Liver (tissue), 9 donors: ENCODE measurements around the gene MRPL55. TPM values are rescaled to one million over a fixed set of nuclear protein-coding genes. Genes with fewer than 3 reads are reported as not detected.
A peak's percentile ranks its signal among the peaks of the same experiment; 100 is the strongest.

Experiments used
- DNase-seq: peaks from one replicate; pipeline ENCODE4 v3.0.0-alpha.2; 2017; ENCODE audit warnings: low spot score
- H3K27ac ChIP-seq, 2 donors: one replicate each; pipeline ENCODE4 v1.7.0; 2013; ENCODE audit warnings: inconsistent platforms in 2 of 2, low read length in 2 of 2, control low read depth in 1 of 2, low read depth in 1 of 2, mild to moderate bottlenecking in 1 of 2
- H3K27me3 ChIP-seq, 4 donors: one replicate each; pipeline versions ENCODE4 v1.6.1 to v1.7.0; 2013; ENCODE audit warnings: low read length in 3 of 4, inconsistent platforms in 1 of 4, mild to moderate bottlenecking in 1 of 4, moderate library complexity in 1 of 4; ENCODE audit not compliant: control insufficient read depth in 4 of 4, insufficient read depth in 4 of 4
- H3K36me3 ChIP-seq, 4 donors: one replicate each; pipeline versions ENCODE4 v1.6.1 to v1.7.0; 2013; ENCODE audit warnings: low read length in 3 of 4, mild to moderate bottlenecking in 3 of 4, low read depth in 1 of 4, moderate library complexity in 1 of 4; ENCODE audit not compliant: control insufficient read depth in 4 of 4, insufficient read depth in 3 of 4
- H3K4me1 ChIP-seq, 4 donors: one replicate each; pipeline versions ENCODE4 v1.6.1 to v1.7.0; 2013; ENCODE audit warnings: low read length in 3 of 4, mild to moderate bottlenecking in 3 of 4, moderate library complexity in 1 of 4; ENCODE audit not compliant: control insufficient read depth in 4 of 4, insufficient read depth in 4 of 4
- H3K4me3 ChIP-seq, 3 donors: one replicate each; pipeline versions ENCODE4 v1.6.1 to v1.7.0; 2013; ENCODE audit warnings: low read length in 3 of 3, control low read depth in 1 of 3, low read depth in 1 of 3, mild to moderate bottlenecking in 1 of 3
- H3K9ac ChIP-seq, 2 donors: one replicate each; pipeline ENCODE4 v1.7.0; 2013; ENCODE audit warnings: low read length in 2 of 2, mild to moderate bottlenecking in 2 of 2, moderate library complexity in 2 of 2, control low read depth in 1 of 2, low read depth in 1 of 2
- H3K9me3 ChIP-seq, 4 donors: one replicate each; pipeline versions ENCODE4 v1.6.1 to v1.7.0; 2013; ENCODE audit warnings: low read length in 3 of 4; ENCODE audit not compliant: control insufficient read depth in 4 of 4
- ATF3 ChIP-seq: IDR thresholded peaks from 2 replicates; pipeline ENCODE4 v1.6.1; 2016; ENCODE audit warnings: antibody characterized with exemption
- CTCF ChIP-seq: fragments of 150-350 bp; IDR thresholded peaks from 2 replicates; pipeline ENCODE4 v1.5.1; 2017; ENCODE audit warnings: improper control_type of control experiment, low read depth, low read length; ENCODE audit not compliant: missing input control
- EGR1 ChIP-seq, 2 donors: IDR thresholded peaks; 2 replicates each; pipeline ENCODE4 v1.6.1; 2016 to 2018; ENCODE audit warnings: antibody characterized with exemption in 2 of 2, low read depth in 2 of 2
- FOXA1 ChIP-seq: IDR thresholded peaks from 2 replicates; pipeline ENCODE4 v1.6.1; 2016; ENCODE audit warnings: antibody characterized with exemption
- FOXA2 ChIP-seq: IDR thresholded peaks from 2 replicates; pipeline ENCODE4 v1.6.1; 2016; ENCODE audit warnings: antibody characterized with exemption
- GABPA ChIP-seq, 2 donors: IDR thresholded peaks in 1 of 2; conservative IDR thresholded peaks in 1 of 2; 2 replicates each; pipeline ENCODE4 v1.6.1; 2016; ENCODE audit warnings: antibody characterized with exemption in 2 of 2, mild to moderate bottlenecking in 1 of 2, moderate library complexity in 1 of 2
- HNF4A ChIP-seq, 2 donors: conservative IDR thresholded peaks; 2 replicates each; pipeline ENCODE4 v1.6.1; 2016; ENCODE audit warnings: antibody characterized with exemption in 2 of 2, mild to moderate bottlenecking in 2 of 2
- HNF4G ChIP-seq: IDR thresholded peaks from 2 replicates; pipeline ENCODE4 v1.6.1; 2016; ENCODE audit warnings: antibody characterized with exemption
- JUND ChIP-seq, 2 donors: IDR thresholded peaks; 2 replicates each; pipeline ENCODE4 v1.6.1; 2016; ENCODE audit warnings: antibody characterized with exemption in 2 of 2
- MAX ChIP-seq: IDR thresholded peaks from 2 replicates; pipeline ENCODE4 v1.6.1; 2016; ENCODE audit warnings: antibody characterized with exemption
- NR2F2 ChIP-seq: IDR thresholded peaks from 2 replicates; pipeline ENCODE4 v1.6.1; 2016; ENCODE audit warnings: antibody characterized with exemption
- RAD21 ChIP-seq, 2 donors: IDR thresholded peaks; 2 replicates each; pipeline ENCODE4 v1.6.1; 2016; ENCODE audit warnings: antibody characterized with exemption in 2 of 2, mild to moderate bottlenecking in 2 of 2
- REST ChIP-seq: IDR thresholded peaks from 2 replicates; pipeline ENCODE4 v1.6.1; 2016; ENCODE audit warnings: antibody characterized with exemption, mild to moderate bottlenecking
- RXRA ChIP-seq, 2 donors: IDR thresholded peaks; 2 replicates each; pipeline ENCODE4 v1.6.1; 2017 to 2018; ENCODE audit warnings: antibody characterized with exemption in 2 of 2, mild to moderate bottlenecking in 1 of 2
- SP1 ChIP-seq: IDR thresholded peaks from 2 replicates; pipeline ENCODE4 v1.6.1; 2018; ENCODE audit warnings: antibody characterized with exemption, mild to moderate bottlenecking
- TAF1 ChIP-seq: conservative IDR thresholded peaks from 2 replicates; pipeline ENCODE4 v1.6.1; 2016; ENCODE audit warnings: antibody characterized with exemption, mild to moderate bottlenecking
- YY1 ChIP-seq: IDR thresholded peaks from 2 replicates; pipeline ENCODE4 v1.6.1; 2016; ENCODE audit warnings: antibody characterized with exemption, mild to moderate bottlenecking
- WGBS: extraction: QIAGEN DNeasy Blood & Tissue Kit; methylation state at CpG from one replicate; pipeline ENCODE4 v1.1.7; 2013; 5-methylcytosine and 5-hydroxymethylcytosine counted together
- polyA plus RNA-seq, 2 donors: library from polyadenylated mRNA; stranded (reverse) in 1 of 2; unstranded in 1 of 2; fragments of 200-250 nt in 1 of 2; fragments of >200 nt in 1 of 2; fragmentation: Nextera tagmentation in 1 of 2; extraction: Ambion mirVana in 1 of 2; gene quantifications; one replicate each; pipeline versions ENCODE4 v1.2.1 to v1.2.3, GENCODE V29; 2013 to 2015
- total RNA-seq, 2 donors: library from RNA; depleted of rRNA; stranded (reverse); fragments of >200 nt; gene quantifications; one replicate each; pipeline ENCODE4 v1.2.3, GENCODE V29; 2014
- donor health status: healthy.
- donor health status: healthy.
- donor health status: healthy.
- donor health status: healthy.
- donor health status: healthy.

Gene MRPL55
- total and polyA plus RNA-seq, 4 donors, result 38.9 to 119 (median 62.0) TPM

GRCh38 chr1:228081578-228082213 is 27.4 kb downstream of the MRPL55 start:
- peak; percentile 58 for DNase-seq
- TF ChIP-seq CTCF (no peak), EGR1 (IDR thresholded peaks at IDR 0.05; ENCODE audit: low read depth in 2 of 2) (no peak), HNF4G (no peak)

GRCh38 chr1:228081144-228081543 is 28.0 kb downstream of the MRPL55 start:
- DNase-seq, result no peak

More at GRCh38 chr1:228081578-228082213, 27.4 kb downstream of the MRPL55 start:
- WGBS, result 12% methylated on average over 31 of the region's 31 CpGs
- Histone ChIP-seq H3K9ac (peak overlapping the region in 1 of 2 donors; percentile 99), H3K36me3 (no peaks in the 10 kb centered on the region), H3K4me3 (peak overlapping the region; percentile 79 to 96 (median 89)), H3K4me1 (peaks cover 18 to 38% (median 31%) of the 10 kb centered on the region in 4 donors), H3K27ac (peak overlapping the region; percentile 90 to 93), H3K27me3 (no peaks in the 10 kb centered on the region), H3K9me3 (no peaks in the 10 kb centered on the region)

More at GRCh38 chr1:228081144-228081543, 28.0 kb downstream of the MRPL55 start:
- 81% methylated on average over 7 of the region's 7 CpGs for WGBS
- Histone ChIP-seq H3K4me1 (peaks cover 18 to 32% (median 28%) of the 10 kb centered on the region in 4 donors), H3K9ac (peak overlapping the region in 1 of 2 donors; percentile 4), H3K36me3 (no peaks in the 10 kb centered on the region), H3K27me3 (no peaks in the 10 kb centered on the region), H3K9me3 (no peaks in the 10 kb centered on the region), H3K27ac (no peak overlapping the region), H3K4me3 (peak overlapping the region in 1 of 3 donors; percentile 96)
- TF ChIP-seq TAF1, result no peak
- no peak for TF ChIP-seq FOXA1
- TF ChIP-seq YY1, result no peak
- no peak for TF ChIP-seq FOXA2
- TF ChIP-seq JUND (IDR thresholded peaks at IDR 0.05), result no peak
- no peak for TF ChIP-seq CTCF
- no peak for TF ChIP-seq SP1
- no peak for TF ChIP-seq HNF4A (conservative IDR thresholded peaks at IDR 0.05)
- TF ChIP-seq REST, result no peak
- no peak for TF ChIP-seq MAX
- no peak for TF ChIP-seq GABPA (IDR thresholded peaks at IDR 0.05 in 1 of 2, conservative IDR thresholded peaks at IDR 0.05 in 1 of 2)
- no peak for TF ChIP-seq RXRA (IDR thresholded peaks at IDR 0.05)
- TF ChIP-seq NR2F2, result no peak
- TF ChIP-seq HNF4G, result no peak
- TF ChIP-seq ATF3, result no peak
- no peak for TF ChIP-seq EGR1 (IDR thresholded peaks at IDR 0.05; ENCODE audit: low read depth in 2 of 2)
- no peak for TF ChIP-seq RAD21 (IDR thresholded peaks at IDR 0.05)
